SK-N-SH treated with all-trans-retinoic acid at 6 μM for 48 hours (cell line): Measurements from ENCODE around the gene CALHM6.

Experiments
- ARNTL ChIP-seq: fragments of 450-650 bp; formaldehyde crosslinking; IDR thresholded peaks from 2 replicates; pipeline ENCODE4 v1.5.0; 2020; ENCODE audit warnings: low read depth, mild to moderate bottlenecking, moderate library complexity, borderline replicate concordance
- CREB5 ChIP-seq: fragments of 250-450 bp; sonication (Bioruptor Pico); IDR thresholded peaks from 2 replicates; pipeline ENCODE4 v1.5.1; 2020; ENCODE audit warnings: low read depth, mild to moderate bottlenecking, moderate library complexity
- GLIS3 ChIP-seq: fragments of 250-450 bp; sonication (Bioruptor Pico); IDR thresholded peaks from 2 replicates; pipeline ENCODE4 v1.5.0; 2020; ENCODE audit warnings: mild to moderate bottlenecking, moderate library complexity
- ISL1 ChIP-seq: fragments of 250-450 bp; sonication (Bioruptor Pico); IDR thresholded peaks from 2 replicates; pipeline ENCODE4 v2.1.2; 2022; ENCODE audit warnings: mild to moderate bottlenecking, moderate library complexity
- PATZ1 ChIP-seq: fragments of 250-450 bp; sonication (Bioruptor Pico); IDR thresholded peaks from 2 replicates; pipeline ENCODE4 v1.8.0; 2020; ENCODE audit warnings: mild to moderate bottlenecking, moderate library complexity, borderline replicate concordance
- RARB ChIP-seq: fragments of 250-450 bp; sonication (Bioruptor Pico); IDR thresholded peaks from 2 replicates; pipeline ENCODE4 v1.8.0; 2021; ENCODE audit warnings: mild to moderate bottlenecking, moderate library complexity
- SNAI2 ChIP-seq: fragments of 250-450 bp; sonication (Bioruptor Pico); IDR thresholded peaks from 2 replicates; pipeline ENCODE4 v1.5.0; 2020; ENCODE audit warnings: mild to moderate bottlenecking, moderate library complexity
- ZC3H10 ChIP-seq: fragments of 250-450 bp; sonication (Bioruptor Pico); IDR thresholded peaks from 2 replicates; pipeline ENCODE4 v1.5.1; 2021; ENCODE audit warnings: mild to moderate bottlenecking, moderate library complexity
- ZFP3 ChIP-seq: fragments of 250-450 bp; sonication (Bioruptor Pico); IDR thresholded peaks from 2 replicates; pipeline ENCODE4 v1.5.0; 2020; ENCODE audit warnings: mild to moderate bottlenecking, moderate library complexity
- ZFP30 ChIP-seq: fragments of 450-650 bp; formaldehyde crosslinking; IDR thresholded peaks from 2 replicates; pipeline ENCODE4 v1.5.0; 2022; ENCODE audit warnings: mild to moderate bottlenecking, moderate library complexity
- ZNF565 ChIP-seq: fragments of 450-650 bp; formaldehyde crosslinking; conservative IDR thresholded peaks from 2 replicates; pipeline ENCODE4 v1.5.0; 2020; ENCODE audit warnings: low read depth, mild to moderate bottlenecking, moderate library complexity
- ZNF8 ChIP-seq: fragments of 450-650 bp; formaldehyde crosslinking; IDR thresholded peaks from 2 replicates; pipeline ENCODE4 v1.5.0; 2020; ENCODE audit warnings: mild to moderate bottlenecking, moderate library complexity
- TF ChIP-seq, protein P1 (sequence below): fragments of 250-450 bp; sonication (Bioruptor Pico); IDR thresholded peaks from 2 replicates; pipeline ENCODE4 v1.8.0; 2021; ENCODE audit warnings: low read depth, mild to moderate bottlenecking, moderate library complexity, borderline replicate concordance

DNA sequence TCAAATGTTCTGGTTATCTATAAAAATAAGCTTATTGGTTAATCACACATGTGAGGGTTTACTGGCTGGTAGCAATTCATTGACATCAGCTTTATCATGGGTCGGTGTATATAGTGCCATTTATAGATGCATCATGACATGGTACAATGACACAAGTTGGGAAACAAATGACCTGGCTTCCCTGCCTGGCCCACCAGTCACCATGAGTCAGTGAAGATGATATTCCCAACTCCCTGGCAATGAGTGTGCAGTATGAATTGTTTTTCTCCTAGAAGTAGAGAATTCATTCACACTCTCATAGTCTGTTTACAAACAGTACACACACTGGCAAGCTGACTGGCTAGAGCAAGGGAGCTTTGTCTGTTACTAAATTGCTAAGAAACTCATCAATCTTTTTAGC lies 37.2 kb upstream of the CALHM6 start:
- TF ChIP-seq ISL1 (CRISPR knock-in tag) (no peak), ZFP3 (CRISPR knock-in tag) (no peak), SNAI2 (CRISPR knock-in tag) (no peak), PATZ1 (CRISPR knock-in tag) (no peak), ARNTL (CRISPR knock-in tag) (no peak), RARB (no peak), ZNF565 (CRISPR knock-in tag) (no peak), GLIS3 (CRISPR knock-in tag) (no peak), ZC3H10 (CRISPR knock-in tag) (no peak), ZFP30 (CRISPR knock-in tag) (no peak), ZNF8 (CRISPR knock-in tag) (no peak), CREB5 (no peak)
- TF ChIP-seq, protein P1, sequence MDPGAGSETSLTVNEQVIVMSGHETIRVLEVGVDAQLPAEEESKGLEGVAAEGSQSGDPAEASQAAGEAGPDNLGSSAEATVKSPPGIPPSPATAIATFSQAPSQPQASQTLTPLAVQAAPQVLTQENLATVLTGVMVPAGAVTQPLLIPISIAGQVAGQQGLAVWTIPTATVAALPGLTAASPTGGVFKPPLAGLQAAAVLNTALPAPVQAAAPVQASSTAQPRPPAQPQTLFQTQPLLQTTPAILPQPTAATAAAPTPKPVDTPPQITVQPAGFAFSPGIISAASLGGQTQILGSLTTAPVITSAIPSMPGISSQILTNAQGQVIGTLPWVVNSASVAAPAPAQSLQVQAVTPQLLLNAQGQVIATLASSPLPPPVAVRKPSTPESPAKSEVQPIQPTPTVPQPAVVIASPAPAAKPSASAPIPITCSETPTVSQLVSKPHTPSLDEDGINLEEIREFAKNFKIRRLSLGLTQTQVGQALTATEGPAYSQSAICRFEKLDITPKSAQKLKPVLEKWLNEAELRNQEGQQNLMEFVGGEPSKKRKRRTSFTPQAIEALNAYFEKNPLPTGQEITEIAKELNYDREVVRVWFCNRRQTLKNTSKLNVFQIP: no peak
